ENCODE data around the gene HLA-DPA1.
"Not testable (repeated sequence)": the region's sequence is repeated elsewhere in the genome, so short reads cannot be mapped to it uniquely, and the experiment has no call there.

The HLA-DPA1 gene

DNA sequence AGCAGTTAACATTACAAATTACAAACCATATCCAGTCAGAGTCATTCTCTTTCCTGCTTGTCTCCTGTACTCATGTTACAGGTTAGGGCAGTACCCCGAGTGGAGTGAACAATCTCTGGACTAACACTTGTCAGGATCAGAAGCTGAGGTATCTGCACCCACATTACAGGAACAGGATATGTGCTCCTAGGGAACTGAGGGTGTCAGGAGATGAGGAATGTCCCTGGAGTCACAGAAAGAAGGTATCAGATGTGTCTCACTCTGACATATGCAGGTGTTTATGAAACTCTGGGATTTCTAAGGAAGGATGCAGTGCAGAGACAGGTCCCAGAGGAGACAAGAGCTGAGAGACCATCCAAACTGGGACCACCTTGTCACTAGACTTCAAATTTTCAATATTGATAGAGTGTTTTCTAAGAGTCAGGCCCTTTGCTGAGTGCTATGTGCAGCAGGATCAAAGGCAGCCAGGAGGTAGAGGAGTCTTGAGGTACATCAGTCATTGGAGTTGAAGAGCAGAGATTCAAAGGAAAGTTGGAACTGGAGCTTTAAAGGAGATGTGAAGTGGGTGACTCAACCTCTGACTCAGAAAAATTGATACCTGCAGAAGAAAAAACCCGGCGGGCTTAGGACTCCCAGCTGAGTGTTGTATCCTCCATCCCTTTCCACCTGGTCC lies 14.9 kb upstream of the HLA-DPA1 start:
- no peak for DNase-seq

DNA sequence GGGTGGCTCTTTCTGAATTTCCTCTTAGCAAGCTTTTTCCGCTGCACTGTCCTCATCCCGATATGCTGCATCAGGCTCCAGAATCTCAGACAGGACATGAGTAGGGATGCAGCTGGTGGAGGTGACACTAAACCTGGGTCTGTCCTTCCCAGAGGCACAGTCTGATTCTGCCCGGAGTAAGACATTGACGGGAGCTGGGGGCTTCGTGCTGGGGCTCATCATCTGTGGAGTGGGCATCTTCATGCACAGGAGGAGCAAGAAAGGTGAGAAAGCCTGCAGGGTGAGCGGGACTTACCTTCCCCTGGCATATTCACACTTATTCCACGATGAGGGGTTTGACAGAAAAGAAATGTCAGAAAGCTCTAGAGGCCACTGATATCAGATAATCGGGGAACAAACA lies 12.2 kb upstream of the HLA-DPA1 start:
- no peak for DNase-seq

GRCh38 chr6:33082702-33083101 lies 9.3 kb upstream of the HLA-DPA1 start:
- peak; percentile 72 for DNase-seq

GRCh38 chr6:33081098-33081824 lies 7.8 kb upstream of the HLA-DPA1 start:
- no peak for DNase-seq

- peak; percentile 14 for DNase-seq
Observed at GRCh38 chr6:33080127-33081089, 7.0 kb upstream of the HLA-DPA1 start.

- no peak for DNase-seq
Observed at GRCh38 chr6:33079580-33079979, 6.1 kb upstream of the HLA-DPA1 start.

DNA sequence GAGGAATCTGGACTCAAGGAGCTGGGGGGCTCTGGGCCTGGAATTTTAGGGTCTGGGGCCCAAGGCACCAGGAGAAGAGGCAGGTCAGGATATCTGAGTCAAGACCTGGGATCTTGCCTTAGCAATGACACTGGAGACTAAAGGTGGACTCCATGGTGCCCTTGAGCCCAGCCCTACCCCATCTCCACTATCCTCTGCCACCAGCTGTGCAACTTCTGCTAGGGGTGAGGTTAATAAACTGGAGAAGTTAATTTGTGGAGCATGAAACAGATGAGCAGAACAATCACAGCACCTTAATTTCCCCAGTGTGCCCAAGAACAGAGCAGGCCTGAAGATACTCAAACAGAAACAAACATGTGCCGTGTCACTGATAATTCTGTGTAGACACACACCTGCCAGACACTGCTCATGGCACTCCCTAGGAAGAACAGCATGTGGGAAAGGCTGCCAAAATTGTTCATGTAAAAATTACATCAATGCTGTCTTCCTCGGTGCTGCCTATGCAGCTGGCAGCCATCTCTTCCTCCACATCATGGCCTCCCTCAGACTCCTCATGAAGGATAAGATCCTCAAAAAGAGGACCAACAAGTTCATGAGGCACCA lies 5.6 kb upstream of the HLA-DPA1 start:
- no peak for DNase-seq

- no peak for DNase-seq
Observed at GRCh38 chr6:33078442-33078841, 5.0 kb upstream of the HLA-DPA1 start.

- no peak for DNase-seq
Observed at GRCh38 chr6:33077908-33078307, 4.5 kb upstream of the HLA-DPA1 start.

DNA sequence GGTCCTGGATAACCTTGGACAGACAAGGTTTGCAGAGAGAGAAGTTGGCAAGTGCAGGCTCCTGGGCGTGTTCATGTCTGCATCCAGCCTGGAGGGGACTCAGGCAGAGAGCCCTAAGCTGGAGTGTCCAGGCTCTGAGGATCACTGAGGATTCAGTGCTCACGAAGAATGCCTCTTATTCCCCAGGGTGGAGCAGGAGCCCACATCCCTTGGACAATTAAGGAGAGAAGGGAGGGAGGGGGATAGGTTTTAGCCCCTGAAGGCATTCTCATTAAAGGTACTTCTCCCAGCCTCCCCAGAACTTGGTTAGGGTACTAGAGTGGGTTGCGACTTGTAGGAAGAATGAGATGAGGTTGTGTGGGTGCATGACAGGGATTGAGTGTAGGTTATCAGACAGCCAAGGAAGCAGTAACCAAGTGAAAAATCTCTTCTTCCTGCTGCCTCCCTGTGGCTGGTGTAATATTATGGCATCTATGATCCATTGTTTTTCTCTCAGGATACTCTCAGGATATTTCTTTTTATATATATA lies 3.0 kb upstream of the HLA-DPA1 start:
- DNase-seq = no peak

GRCh38 chr6:33075568-33076405 lies 2.3 kb upstream of the HLA-DPA1 start, which contains the start of gene HLA-DPB1:
TSS of gene HLA-DPB1 (plus strand) at chr6:33075990. CDS start at chr6:33076042, 52 bp downstream.
- DNase-seq = peak; percentile 28

DNA sequence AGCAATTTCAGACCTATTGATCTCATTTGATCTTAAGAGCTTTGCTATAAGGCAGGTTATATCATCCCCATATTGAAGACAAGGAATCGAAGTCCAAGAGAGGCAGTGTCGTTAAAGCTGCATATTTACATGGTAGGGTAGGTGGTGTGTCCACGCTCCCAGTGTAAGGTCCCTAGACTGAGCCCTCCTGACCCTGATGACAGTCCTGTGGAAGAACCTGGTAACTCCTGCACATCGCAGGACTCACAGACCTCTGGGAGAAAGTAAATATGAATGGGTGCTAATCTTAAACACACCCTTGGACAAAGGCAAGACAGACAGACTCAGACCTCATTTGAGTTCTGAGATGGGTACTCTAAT lies 1.7 kb upstream of the HLA-DPA1 start:
- no peak for DNase-seq

DNA sequence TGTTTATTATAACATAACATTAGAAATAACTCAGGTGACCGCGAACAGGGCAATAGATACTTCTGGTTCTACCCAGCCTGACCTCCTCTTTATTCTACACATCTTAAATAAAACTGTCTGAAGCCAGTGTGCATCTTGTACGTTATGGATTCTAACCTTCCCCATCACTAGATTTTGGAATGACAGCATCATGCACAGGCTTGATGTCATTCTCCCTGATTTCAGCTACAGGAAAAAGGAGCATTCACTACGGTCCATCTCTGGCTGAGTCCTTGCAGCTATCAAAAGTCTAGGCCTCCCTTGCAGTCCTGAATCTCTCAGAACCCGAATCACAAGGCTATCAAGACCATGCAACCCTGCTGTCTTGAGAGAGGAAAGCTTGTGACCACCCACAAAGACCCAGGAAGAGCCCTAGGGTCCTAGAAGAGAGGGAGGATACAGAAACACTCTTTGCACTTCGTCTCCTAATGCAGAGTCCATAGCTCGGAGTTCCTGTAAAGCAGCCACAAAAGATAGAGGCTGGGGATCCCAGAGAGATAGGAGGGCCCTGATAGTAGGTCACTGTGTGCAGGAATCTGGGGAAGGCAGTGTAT lies 845 bp downstream of the HLA-DPA1 start:
- no peak for DNase-seq

DNA sequence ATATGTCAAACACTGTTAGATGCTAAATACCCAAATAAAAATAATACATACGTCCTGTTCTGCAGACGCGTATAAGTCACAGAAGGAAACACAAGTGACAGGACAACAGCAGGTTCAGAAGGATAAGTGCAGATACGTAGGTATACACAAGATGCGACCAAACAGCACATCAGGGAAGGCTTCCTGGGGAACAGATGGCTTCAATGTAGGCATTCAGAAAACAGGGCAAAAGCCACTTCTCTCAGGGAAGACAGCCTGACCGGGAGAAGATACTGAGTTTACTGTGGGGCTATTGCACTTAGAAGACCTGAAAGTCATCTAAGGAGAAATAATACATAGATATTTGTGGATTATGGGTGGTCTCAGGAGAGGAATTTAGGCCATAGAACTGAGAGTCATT lies 1.9 kb downstream of the HLA-DPA1 start:
- no peak for DNase-seq

GRCh38 chr6:33070909-33071308 lies 2.5 kb downstream of the HLA-DPA1 start:
- DNase-seq = no peak

- DNase-seq = no peak
Observed at GRCh38 chr6:33069021-33069738, 4.3 kb downstream of the HLA-DPA1 start.

- DNase-seq = no peak
Observed at GRCh38 chr6:33066917-33067521, 6.4 kb downstream of the HLA-DPA1 start.

GRCh38 chr6:33065312-33065711 lies 8.1 kb downstream of the HLA-DPA1 start:
- no peak for DNase-seq

DNA sequence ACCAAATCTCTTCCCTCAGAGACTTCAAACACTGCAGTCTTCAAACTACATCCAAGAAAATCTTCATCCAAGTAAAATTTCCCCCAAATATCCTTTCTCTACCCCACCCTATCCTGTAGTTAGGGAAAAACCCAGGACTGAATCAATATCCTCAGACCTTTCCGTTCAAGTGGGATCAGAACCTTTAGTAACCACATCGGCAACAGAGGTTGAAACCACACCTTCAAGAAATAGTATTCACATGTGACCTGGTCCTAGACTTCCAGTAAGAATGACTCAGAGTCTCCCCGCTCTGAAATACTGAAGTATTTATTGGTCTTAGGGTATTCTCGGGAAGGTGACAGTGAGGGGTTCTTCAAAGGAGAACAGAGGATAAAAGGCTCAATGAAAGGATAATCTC lies 8.7 kb downstream of the HLA-DPA1 start:
- DNase-seq = no peak

DNA sequence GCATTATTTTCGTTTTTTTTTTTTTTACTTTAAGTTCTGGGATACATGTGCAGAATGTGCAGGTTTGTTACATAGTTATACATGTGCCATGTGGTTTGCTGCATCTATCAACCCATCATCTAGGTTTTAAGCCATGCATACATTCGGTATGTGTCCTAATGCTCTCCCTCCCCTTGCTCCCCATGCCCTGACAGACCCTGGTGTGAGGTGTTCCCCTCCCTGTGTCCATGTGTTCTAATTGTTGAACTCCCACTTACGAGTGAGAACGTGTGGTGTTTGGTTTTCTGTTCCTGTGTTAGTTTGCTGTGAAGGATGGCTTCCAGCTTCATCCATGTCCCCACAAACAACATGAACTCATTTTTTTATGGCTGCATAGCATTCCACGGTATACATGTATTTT lies 10.0 kb downstream of the HLA-DPA1 start:
- not testable (repeated sequence) for DNase-seq
